H1 (cell line): Measurements from ENCODE around the gene LTA.

Experiments used
- CTCF ChIP-seq, 3 experiments: IDR thresholded peaks; 1 replicate in 2 of 3; 2 replicates in 1 of 3; pipeline versions ENCODE4 v1.5.1 to v1.6.1; 2011; ENCODE audit warnings: low read length in 3 of 3, mild to moderate bottlenecking in 3 of 3, inconsistent platforms in 2 of 3, low read depth in 1 of 3, moderate library complexity in 1 of 3; ENCODE audit not compliant: insufficient read depth in 1 of 3; ENCODE audit errors: control extremely low read depth in 1 of 3
- POLR2A ChIP-seq, 2 experiments: IDR thresholded peaks; 1 replicate in 1 of 2; 2 replicates in 1 of 2; pipeline ENCODE4 v1.6.1; 2011; ENCODE audit warnings: low read depth in 2 of 2, low read length in 2 of 2, mild to moderate bottlenecking in 2 of 2; ENCODE audit errors: control extremely low read depth in 1 of 2
- RAD21 ChIP-seq, 2 experiments: IDR thresholded peaks in 1 of 2; conservative IDR thresholded peaks in 1 of 2; 2 replicates each; pipeline ENCODE4 v1.6.1; 2011; ENCODE audit warnings: low read depth in 2 of 2, low read length in 2 of 2, improper control_type of control experiment in 1 of 2, inconsistent platforms in 1 of 2, mild to moderate bottlenecking in 1 of 2, moderate library complexity in 1 of 2
- RFX5 ChIP-seq: IDR thresholded peaks from 2 replicates; pipeline ENCODE4 v1.6.1; 2011; ENCODE audit warnings: low read depth, low read length, improper control_type of control experiment, borderline replicate concordance

- TF ChIP-seq RAD21 (IDR thresholded peaks at IDR 0.05 in 1 of 2, conservative IDR thresholded peaks at IDR 0.05 in 1 of 2; ENCODE audit: low read depth in 2 of 2, low read length in 2 of 2) = no peak
- TF ChIP-seq POLR2A (IDR thresholded peaks at IDR 0.05; ENCODE audit: control extremely low read depth in 1 of 2, low read depth in 2 of 2, low read length in 2 of 2) = no peak
- no peak for TF ChIP-seq CTCF (IDR thresholded peaks at IDR 0.05; ENCODE audit: control extremely low read depth in 1 of 3, insufficient read depth in 1 of 3, low read depth in 1 of 3, low read length in 3 of 3)
- no peak for TF ChIP-seq RFX5
Observed at GRCh38 chr6:31578184-31579118, 6.4 kb downstream of the LTA start.
